ENCODE data around the gene CCDC195.

Gene CCDC195

GRCh38 chr2:224716201-224716600, at the start of gene CCDC195:
CCDC195 (minus strand) TSS chr2:224716365; CDS start chr2:224716365, 0 bp downstream.
- no peak for DNase-seq

GRCh38 chr2:224764565-224765236, 48.5 kb upstream of the CCDC195 start:
- DNase-seq = no peak

GRCh38 chr2:224757934-224758548, 41.9 kb upstream of the CCDC195 start:
- no peak for DNase-seq

DNA sequence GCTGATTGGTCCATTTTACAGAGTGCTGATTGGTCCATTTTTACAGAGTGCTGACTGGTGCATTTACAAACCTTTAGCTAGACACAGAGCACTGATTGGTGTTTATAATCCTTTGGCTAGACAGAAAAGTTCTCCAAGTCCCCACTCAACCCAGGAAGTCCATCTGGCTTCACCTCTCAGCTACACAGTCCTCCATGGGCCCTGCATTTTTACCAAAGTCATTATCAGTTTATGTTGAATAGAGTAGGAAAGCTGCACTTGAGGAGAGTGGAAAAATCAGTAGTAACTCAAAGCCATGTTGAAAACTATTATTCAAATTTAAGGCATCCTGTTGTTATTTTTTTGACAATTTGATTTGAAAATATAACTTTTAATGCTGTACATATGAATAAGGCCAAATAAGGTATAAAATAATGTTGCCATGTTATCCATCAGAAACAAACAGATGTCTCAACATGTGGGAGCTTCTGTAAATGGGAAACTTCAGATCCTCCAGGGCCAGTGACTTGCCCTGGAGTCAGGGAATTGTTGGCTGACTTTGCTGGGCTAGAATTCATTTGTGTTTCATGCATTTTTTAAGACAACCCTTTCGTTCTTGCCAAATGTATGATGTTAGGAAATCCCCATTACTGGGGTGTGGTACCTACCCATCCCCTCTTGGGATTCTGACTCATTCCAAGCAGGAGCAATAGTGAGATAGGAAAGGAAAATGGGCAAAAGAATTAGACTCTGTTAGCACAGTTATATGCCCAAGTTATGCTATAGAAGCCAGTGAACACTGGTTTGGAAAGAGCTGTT, 37.8 kb upstream of the CCDC195 start:
- no peak for DNase-seq

DNA sequence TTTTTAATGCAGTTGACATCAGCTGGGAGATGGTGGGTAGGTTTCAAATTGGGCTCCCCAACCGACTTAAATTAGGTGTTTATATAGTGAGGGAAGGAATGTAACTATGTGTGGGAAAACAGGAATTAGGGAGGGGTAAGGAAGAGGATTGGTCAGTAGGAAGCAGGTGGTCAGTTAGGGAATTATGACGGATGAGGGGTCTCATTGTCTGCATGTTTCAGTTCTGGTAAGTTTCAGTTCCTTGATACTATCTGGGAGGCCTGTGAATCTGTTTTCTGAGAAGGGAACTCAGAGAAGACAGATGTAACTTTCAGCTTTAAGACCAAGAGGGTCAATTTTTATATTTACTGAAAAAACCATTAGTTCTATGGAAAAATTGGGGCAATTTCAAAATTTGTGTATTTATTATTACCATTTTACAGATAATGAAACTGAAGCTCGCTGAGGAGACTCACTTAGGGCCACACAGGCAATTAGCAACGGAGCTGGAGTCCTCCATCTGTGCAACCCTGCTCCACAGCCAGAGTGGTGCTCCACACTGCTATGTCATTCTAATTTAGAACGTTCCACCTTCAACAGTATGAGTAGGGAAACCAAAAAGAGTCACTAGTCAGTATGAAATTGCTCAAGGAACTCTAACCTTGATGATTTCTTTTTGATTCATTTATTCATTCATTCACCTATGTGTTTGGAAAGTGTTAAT, 36.0 kb upstream of the CCDC195 start:
- no peak for DNase-seq

GRCh38 chr2:224749136-224749535, 33.0 kb upstream of the CCDC195 start:
- DNase-seq = no peak

DNA sequence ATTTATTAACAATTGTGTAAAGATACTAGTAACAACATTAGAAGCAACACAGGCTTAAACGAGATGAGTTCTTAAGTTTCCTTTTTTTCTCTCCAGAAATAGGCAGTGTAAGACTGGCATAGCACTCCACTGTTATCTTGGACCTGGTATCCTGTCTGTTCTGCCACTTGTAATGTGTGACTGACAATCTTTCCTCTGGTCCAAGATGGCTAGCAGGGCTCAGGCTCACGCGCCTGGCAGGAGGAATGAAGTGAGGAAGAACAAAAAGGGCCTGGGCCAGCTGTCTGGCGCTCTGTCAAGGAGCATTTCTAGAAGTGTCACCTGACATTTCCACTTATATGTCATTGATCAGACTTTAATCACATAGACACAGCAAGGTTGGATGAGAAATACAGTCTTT, 31.6 kb upstream of the CCDC195 start:
- DNase-seq = no peak

DNA sequence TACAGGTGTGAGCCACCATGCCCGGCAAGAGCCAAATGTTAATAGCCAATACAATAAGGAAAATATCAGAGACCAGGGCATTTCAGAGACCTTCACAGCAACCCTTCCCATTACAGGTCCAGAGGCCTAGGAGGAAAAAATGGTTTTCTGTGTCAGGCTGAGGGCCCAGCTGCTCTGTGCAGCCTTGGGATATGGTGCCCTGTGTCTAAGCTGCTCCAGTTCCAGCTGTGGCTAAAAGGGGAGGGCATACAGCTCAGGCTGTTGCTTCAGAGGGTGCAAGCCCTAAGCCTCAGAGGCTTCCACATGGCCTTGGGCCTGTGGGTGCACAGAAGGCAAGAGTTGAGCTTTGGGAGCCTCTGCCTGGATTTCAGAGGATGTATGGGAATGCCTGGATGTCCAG, 20.1 kb upstream of the CCDC195 start:
- DNase-seq = no peak

DNA sequence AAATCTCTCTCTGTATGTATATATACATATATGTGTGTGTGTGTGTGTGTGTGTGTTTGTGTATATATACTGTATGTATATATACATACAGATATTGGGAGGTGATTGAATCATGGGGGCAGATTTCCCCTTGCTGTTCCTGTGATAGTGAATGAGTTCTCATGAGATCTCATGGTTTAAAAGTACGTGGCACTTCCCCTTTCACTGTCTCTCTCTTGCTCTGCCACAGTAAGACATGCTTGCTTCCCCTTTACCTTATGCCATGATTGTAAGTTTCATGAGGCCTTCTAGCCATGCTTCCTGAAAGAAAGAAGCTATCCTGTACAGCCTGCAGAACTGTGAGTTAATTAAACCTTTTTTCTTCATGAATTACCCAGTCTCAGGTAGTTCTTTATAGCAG, 18.8 kb upstream of the CCDC195 start:
- no peak for DNase-seq

DNA sequence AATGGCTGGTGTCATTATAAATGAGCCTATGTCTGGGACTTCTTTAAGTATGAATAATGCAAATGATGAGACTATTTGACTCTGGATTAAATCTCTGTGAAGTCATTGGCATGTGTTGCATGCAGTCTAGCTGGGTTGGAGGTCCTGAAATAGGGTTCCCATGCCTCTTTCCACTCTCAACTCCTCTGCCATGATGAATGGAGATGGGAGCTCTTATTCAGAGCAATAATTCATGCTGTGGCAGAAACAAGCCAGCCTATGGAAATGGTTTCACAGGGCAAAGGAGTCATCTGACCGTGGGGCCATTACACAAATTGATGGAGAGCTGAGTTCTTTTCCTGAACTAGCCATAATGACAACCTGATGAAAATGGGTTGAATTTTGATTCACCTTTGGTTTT, 15.5 kb upstream of the CCDC195 start:
- DNase-seq = no peak

- DNase-seq = no peak
These were observed 13.3 kb upstream of the CCDC195 start for GRCh38 chr2:224729435-224729834.

DNA sequence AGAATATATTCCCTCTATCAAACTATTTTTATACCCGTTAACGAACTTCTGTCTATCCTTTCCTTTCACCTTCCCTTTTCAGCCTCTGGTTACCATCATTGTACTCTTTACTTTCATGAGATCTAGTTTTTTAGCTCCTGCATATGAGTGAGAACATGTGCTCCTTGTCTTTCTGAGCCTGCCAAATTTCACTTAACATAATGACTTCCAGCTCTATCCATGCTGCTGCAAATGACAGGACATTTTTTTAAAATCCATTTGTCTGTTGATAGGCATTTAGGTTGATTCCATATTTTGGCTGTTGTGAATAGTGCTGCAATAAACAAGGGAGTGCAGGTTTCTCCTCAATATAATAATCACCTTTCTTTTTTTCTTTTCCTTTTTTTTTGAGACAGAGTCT, 8.2 kb upstream of the CCDC195 start:
- no peak for DNase-seq

- DNase-seq = no peak
These were observed 7.5 kb upstream of the CCDC195 start for GRCh38 chr2:224723586-224724217.

GRCh38 chr2:224722770-224723169, 6.6 kb upstream of the CCDC195 start:
- DNase-seq = no peak

GRCh38 chr2:224722250-224722649, 6.1 kb upstream of the CCDC195 start:
- no peak for DNase-seq

DNA sequence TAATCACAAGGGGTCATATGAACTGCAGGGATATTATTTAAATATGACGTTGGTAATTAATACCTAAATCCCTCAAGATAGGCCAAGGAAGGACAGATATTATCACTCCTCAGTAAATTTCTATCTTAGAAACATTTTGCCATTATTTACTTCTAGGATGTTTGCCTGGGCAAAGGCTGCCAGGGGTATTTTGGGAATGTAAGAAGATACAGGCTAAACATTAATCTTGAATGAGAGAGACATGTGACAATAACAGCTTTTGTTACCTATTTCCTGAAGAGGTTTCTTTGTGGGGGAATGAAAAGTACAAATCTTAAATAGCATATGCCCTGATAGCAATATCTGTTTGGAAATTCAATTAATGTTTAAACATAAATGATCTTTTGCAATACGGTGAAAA, 756 bp upstream of the CCDC195 start:
- DNase-seq = no peak

DNA sequence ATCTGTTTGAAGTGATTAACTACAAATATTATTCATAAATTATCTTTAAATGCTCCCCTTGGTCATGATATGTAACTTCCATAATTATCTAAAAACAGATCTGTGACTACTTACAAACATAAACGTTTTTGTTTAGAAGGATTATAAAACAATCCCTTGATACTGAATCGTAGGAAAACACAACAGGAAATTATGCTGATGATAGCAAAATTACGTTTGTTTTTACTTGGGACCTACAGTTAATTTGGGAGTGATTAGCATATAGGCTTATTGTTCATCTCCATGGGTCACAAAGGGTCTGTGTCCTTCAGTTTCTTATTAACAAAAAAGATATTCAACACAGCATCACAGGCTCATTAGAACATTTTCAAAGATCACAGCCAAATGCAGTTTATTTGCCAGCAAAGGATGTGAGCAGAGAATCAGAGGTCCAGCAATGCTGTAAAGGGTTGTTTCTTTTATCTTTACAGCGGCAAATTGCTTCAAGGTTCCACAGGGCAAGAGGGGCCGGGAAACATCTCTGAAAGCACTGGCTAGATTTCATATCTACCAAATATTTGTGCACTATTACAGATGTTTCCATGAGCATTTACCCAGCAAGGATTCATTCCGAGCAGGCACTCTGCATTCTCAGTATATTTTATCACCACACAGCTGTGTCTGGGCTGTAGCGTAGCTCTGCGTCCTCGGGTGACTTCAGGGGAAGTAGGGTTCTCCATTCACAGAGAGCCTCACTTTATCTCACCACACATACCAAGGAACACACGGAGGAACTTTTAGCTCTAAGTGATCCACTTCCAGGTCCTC, 4.1 kb downstream of the CCDC195 start:
- DNase-seq = no peak

DNA sequence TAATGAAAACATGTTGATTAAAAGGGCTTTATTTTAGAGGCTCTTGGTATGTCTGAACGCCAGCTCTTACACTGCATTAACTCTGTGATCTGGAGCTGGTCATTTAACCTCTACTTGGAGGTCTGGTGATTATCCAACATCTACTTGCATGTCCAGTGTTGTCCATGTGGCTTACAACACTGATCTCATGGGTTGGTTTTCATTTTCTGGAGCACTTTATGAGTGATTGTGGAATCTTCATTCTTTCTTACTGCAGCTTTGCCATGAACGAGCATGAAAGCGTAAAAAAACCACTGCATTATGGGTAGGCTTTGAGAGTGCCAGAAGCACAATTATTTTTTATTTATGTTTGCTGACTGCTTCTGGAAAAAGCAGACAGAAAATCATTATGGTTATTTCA, 4.8 kb downstream of the CCDC195 start:
- DNase-seq = no peak

- DNase-seq = no peak
These were observed 6.9 kb downstream of the CCDC195 start for GRCh38 chr2:224709301-224709700.

- DNase-seq = no peak
These were observed 21.7 kb downstream of the CCDC195 start for GRCh38 chr2:224694502-224694901.

- no peak for DNase-seq
These were observed 24.6 kb downstream of the CCDC195 start for GRCh38 chr2:224691563-224691962.

DNA sequence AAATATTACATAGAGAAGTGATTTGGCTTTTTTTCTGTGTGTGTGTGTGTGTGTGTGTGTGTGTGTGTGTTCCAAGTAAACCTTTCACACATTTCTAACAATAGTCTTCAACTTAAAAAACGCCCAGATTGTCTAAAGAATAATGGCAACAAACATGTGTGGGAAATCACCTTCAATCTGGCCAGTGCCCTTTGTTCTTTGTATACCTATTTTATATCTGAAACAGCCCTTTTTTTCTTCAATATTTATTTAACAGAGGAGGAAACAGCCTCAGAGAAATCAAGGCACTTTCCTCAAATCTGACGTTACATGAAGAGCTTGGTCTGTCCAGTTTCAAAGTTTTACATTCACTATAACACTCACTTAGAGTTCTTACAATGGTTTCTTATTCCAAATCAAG, 25.3 kb downstream of the CCDC195 start:
- DNase-seq = no peak
